ENCODE data around the gene STAG3.
"Not testable (repeated sequence)": the region's sequence is repeated elsewhere in the genome, so short reads cannot be mapped to it uniquely, and the experiment has no call there.

STAG3 gene

DNA sequence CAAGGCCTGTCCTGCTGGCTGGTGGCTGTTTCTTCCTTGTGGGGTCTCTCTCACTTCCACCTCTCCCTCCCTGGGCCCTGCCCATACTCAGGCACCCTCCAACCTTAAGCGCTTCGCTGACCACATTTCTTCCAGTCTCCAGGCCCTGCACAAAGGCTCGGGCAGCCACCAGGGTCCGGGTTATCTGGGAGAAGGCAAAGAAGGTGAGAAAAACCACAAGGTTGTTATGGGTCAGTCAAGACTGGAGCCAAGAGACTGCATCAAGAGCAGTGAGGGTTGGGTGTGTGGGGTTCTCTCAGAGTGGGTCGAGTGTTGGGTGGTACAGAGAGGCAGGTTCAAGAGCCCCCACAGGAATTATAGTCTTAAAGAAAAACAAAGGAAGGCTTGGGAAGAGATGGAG lies 3.1 kb upstream of the STAG3 start:
- no peaks in the 10 kb centered on the region for H3K9me3 ChIP-seq
- peaks cover 49% of the 10 kb centered on the region for H3K4me1 ChIP-seq
- H3K36me3 ChIP-seq = peaks cover 44% of the 10 kb centered on the region
- H3K9ac ChIP-seq = no peak overlapping the region
- TF ChIP-seq Cebpa-rat (IDR thresholded peaks at IDR 0.05) = no peak
- peaks cover 61% of the 10 kb centered on the region for H4K20me1 ChIP-seq
- no peak overlapping the region for H3K4me3 ChIP-seq
- peak overlapping the region; percentile 2; the same call in 1 of the 2 replicates for H3K4me2 ChIP-seq
- H3K27me3 ChIP-seq = peaks cover 35% of the 10 kb centered on the region
- no peak overlapping the region for H3K27ac ChIP-seq

DNA sequence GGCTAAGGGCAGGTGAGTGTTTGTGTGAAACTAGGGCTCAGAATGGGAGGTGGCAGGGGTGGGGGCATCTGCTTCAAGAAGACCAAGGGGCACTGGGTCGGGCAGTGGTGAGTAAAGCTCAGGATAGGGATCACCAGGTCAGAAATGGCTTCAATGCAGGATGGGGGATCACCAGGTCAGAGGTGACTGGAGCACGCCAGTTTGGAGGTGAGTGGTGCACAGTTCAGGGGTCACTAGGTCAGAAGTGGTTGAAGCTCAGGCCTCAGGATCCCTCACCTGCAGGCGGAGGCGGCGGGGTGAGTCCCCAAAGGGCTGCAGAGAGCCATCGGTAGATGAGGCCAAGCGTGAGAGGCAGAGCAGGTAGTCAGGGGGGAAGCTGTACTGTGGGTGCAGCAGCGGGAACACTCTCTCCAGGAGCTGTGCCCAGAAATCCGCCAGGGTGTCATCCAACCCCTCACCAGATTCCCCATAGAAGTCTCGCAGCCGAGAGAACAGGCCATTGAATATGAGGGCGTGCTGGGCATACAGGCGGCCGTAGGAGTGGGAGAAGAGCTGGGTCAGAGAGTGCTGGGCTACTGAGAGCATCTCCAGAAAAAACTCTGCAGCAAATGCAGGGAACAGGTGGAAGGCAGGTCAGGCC lies 2.3 kb upstream of the STAG3 start:
- Histone ChIP-seq H3K4me1 (peaks cover 44% of the 10 kb centered on the region), H3K9me3 (no peaks in the 10 kb centered on the region), H3K9ac (no peak overlapping the region), H3K4me3 (no peak overlapping the region), H3K36me3 (peaks cover 37% of the 10 kb centered on the region), H3K4me2 (peak overlapping the region; percentile 95), H4K20me1 (peaks cover 53% of the 10 kb centered on the region), H3K27me3 (peaks cover 27% of the 10 kb centered on the region), H3K27ac (no peak overlapping the region)
- no peak for TF ChIP-seq Cebpa-rat (IDR thresholded peaks at IDR 0.05)

- peaks cover 17% of the 10 kb centered on the region for H3K27me3 ChIP-seq
- H3K4me3 ChIP-seq = peak overlapping the region; percentile 88
- peaks cover 44% of the 10 kb centered on the region for H4K20me1 ChIP-seq
- peak overlapping the region; percentile 88 for H3K9ac ChIP-seq
- peak overlapping the region; percentile 95 for H3K4me2 ChIP-seq
- peaks cover 29% of the 10 kb centered on the region for H3K36me3 ChIP-seq
- H3K9me3 ChIP-seq = no peaks in the 10 kb centered on the region
- peak overlapping the region; percentile 85 for H3K27ac ChIP-seq
- TF ChIP-seq Cebpa-rat (IDR thresholded peaks at IDR 0.05) = no peak
- H3K4me1 ChIP-seq = peaks cover 41% of the 10 kb centered on the region
Observed at GRCh38 chr7:100176096-100177044, 1.3 kb upstream of the STAG3 start.

- not testable (repeated sequence) for H3K9ac ChIP-seq, H3K27ac ChIP-seq, H3K27me3 ChIP-seq, H3K36me3 ChIP-seq, H3K4me3 ChIP-seq, H3K9me3 ChIP-seq
- peaks cover 24% of the 10 kb centered on the region for H3K4me1 ChIP-seq
- peak overlapping the region; percentile 47 for H3K4me2 ChIP-seq
- H4K20me1 ChIP-seq = peaks cover 13% of the 10 kb centered on the region
Observed at GRCh38 chr7:100180084-100180483, 2.4 kb downstream of the STAG3 start.

DNA sequence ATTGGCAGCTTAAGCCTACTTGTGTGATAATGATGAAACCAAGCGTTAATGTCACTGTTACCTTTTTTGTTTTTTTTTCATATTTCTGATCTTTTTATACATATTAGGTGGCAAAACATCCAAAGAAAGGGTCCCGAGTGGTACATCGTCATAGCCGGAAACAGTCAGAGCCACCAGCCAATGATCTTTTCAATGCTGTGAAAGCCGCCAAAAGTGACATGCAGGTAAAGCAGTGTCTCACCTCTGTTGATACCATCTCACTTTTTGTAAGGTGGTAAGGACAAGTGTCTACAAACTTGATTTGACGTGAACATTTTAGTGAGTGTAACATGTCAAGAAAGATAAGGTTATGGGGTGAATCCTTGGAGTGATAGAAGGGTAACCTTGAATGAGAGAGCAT lies 4.9 kb downstream of the STAG3 start:
- not testable (repeated sequence) for H4K20me1 ChIP-seq, H3K27me3 ChIP-seq, H3K9ac ChIP-seq, H3K36me3 ChIP-seq, H3K4me2 ChIP-seq, H3K4me1 ChIP-seq, H3K9me3 ChIP-seq, H3K27ac ChIP-seq, H3K4me3 ChIP-seq

GRCh38 chr7:100183090-100183489 lies 5.4 kb downstream of the STAG3 start:
- not testable (repeated sequence) for H3K9me3 ChIP-seq, H3K4me3 ChIP-seq, H3K9ac ChIP-seq, H3K27ac ChIP-seq, H3K4me1 ChIP-seq, H3K4me2 ChIP-seq, H3K27me3 ChIP-seq, H4K20me1 ChIP-seq, H3K36me3 ChIP-seq

GRCh38 chr7:100185726-100186125 lies 8.0 kb downstream of the STAG3 start:
- TF ChIP-seq Cebpa-rat (IDR thresholded peaks at IDR 0.05) = no peak
- Histone ChIP-seq H3K27me3 (no peaks in the 10 kb centered on the region), H3K9ac (no peak overlapping the region), H3K9me3 (no peaks in the 10 kb centered on the region), H3K4me2 (no peak overlapping the region), H3K4me1 (peaks cover 24% of the 10 kb centered on the region), H4K20me1 (no peaks in the 10 kb centered on the region), H3K27ac (no peak overlapping the region), H3K36me3 (no peaks in the 10 kb centered on the region), H3K4me3 (no peak overlapping the region)

DNA sequence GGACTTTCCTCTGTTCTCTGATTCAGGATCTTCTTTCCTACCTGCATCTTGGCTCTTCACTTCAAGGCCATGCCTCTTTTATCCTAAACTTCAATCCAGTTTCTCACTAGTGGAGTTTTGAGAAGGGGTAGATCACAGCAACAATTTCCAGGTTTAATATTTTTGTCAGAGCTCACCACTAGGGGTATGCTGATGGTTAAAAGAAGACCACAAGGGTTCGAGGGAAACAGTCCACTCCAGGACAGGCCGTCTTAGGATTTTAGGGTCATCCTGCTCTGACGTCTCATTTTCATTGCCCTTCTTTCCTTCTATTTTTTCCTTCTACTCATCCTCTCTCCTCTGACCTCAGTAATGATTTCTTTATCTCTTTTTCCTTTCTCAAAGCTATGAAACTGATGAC lies 11.3 kb downstream of the STAG3 start:
- no peaks in the 10 kb centered on the region for H3K9me3 ChIP-seq
- H3K4me1 ChIP-seq = peaks cover 54% of the 10 kb centered on the region
- no peaks in the 10 kb centered on the region for H3K36me3 ChIP-seq
- no peaks in the 10 kb centered on the region for H3K27me3 ChIP-seq
- H3K4me2 ChIP-seq = no peak overlapping the region
- no peak for TF ChIP-seq Cebpa-rat (IDR thresholded peaks at IDR 0.05)
- no peaks in the 10 kb centered on the region for H4K20me1 ChIP-seq
- H3K9ac ChIP-seq = 0 out of 2 replicates have a peak overlapping the region, but pooled peaks have one; percentile 18
- no peak overlapping the region for H3K27ac ChIP-seq
- H3K4me3 ChIP-seq = no peak overlapping the region

DNA sequence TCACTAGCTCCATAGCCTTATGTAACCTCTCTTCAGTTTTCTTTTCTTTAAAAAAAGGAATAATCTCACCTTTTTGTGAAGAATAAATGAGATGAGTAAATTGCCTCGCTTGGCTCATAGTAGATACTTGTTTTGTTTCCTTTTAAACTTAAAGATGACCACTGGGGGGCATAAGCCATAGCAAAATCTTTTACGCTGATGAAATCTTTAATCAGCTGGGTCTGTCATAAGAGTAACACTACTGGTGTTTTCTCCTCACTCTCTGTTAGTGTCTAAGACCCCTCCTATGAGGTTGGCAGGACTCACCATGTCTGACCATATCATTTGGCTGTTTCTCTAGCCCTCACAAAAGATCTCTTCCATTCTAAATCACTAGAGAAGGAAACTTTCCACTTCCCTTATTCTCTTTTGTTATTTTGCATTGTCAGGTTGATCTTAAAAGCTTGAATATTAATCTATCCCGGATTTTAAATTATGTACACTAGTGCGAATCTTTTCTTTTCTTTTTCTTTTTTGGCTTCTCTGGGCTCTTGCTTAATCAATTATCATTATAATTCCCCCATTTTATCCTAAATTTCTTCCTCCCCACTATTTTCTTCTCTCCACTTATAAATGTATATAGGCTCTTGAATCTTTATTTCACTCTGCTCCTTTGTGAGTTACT lies 12.5 kb downstream of the STAG3 start:
- no peak for TF ChIP-seq Cebpa-rat (IDR thresholded peaks at IDR 0.05)
- H3K9ac ChIP-seq = no peak overlapping the region

DNA sequence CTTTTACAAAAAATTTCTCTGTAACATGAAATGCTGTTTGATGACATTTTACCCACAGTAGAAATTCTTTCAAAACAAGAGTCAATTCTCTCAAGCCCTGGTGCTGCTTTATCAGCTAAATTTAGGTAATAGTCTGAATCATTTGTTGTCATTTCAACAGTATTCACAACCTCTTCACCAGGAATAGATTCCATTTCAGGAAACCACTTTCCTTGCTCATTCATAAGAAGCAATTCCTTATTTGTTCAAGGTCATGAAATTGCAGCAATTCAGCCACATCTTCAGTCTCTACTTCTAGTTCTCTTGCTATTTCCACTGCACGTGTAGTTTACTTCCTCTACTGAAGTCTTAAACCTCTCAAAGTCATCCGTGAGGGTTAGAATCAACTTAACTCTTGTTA lies 14.1 kb downstream of the STAG3 start:
- no peaks in the 10 kb centered on the region for H4K20me1 ChIP-seq
- peak overlapping the region; percentile 89 for H3K27ac ChIP-seq
- H3K27me3 ChIP-seq = no peaks in the 10 kb centered on the region
- H3K9me3 ChIP-seq = no peaks in the 10 kb centered on the region
- H3K36me3 ChIP-seq = no peaks in the 10 kb centered on the region
- TF ChIP-seq Cebpa-rat (IDR thresholded peaks at IDR 0.05) = no peak
- peak overlapping the region; percentile 39; the same call in 1 of the 2 replicates for H3K4me3 ChIP-seq
- peaks cover 77% of the 10 kb centered on the region for H3K4me1 ChIP-seq
- H3K9ac ChIP-seq = peak overlapping the region; percentile 70
- peak overlapping the region; percentile 82 for H3K4me2 ChIP-seq

More for the DNA sequence above, 12.5 kb downstream of the STAG3 start:
- no peaks in the 10 kb centered on the region for H3K27me3 ChIP-seq
- no peaks in the 10 kb centered on the region for H3K9me3 ChIP-seq
- H3K36me3 ChIP-seq = no peaks in the 10 kb centered on the region
- peak overlapping the region; percentile 82 for H3K4me2 ChIP-seq
- no peak overlapping the region for H3K4me3 ChIP-seq
- H4K20me1 ChIP-seq = no peaks in the 10 kb centered on the region
- peak overlapping the region; percentile 89 for H3K27ac ChIP-seq
- peaks cover 65% of the 10 kb centered on the region for H3K4me1 ChIP-seq
